ENCODE measurements around the gene ZXDC.

The ZXDC gene

DNA sequence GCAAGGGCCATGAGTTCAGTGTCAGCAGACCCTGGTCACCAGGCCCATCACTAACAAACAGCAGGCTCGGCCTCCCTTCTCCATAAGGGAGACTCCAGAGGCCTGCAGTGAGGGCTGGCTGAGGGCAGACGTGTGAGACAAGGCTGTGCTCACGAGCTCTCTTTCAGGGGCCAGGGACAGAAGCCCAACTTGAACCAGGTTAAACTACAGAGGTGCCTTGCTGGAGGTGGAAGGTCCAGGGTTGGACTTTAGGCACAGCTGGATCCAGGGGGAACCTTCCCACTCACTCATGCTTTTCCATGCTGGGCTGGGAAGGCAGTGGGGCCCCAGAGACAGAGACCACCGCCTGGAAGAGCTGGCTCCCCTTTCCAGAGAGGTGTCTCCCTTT is 62.0 kb downstream of the ZXDC start:
- no peak for DNase-seq

DNA sequence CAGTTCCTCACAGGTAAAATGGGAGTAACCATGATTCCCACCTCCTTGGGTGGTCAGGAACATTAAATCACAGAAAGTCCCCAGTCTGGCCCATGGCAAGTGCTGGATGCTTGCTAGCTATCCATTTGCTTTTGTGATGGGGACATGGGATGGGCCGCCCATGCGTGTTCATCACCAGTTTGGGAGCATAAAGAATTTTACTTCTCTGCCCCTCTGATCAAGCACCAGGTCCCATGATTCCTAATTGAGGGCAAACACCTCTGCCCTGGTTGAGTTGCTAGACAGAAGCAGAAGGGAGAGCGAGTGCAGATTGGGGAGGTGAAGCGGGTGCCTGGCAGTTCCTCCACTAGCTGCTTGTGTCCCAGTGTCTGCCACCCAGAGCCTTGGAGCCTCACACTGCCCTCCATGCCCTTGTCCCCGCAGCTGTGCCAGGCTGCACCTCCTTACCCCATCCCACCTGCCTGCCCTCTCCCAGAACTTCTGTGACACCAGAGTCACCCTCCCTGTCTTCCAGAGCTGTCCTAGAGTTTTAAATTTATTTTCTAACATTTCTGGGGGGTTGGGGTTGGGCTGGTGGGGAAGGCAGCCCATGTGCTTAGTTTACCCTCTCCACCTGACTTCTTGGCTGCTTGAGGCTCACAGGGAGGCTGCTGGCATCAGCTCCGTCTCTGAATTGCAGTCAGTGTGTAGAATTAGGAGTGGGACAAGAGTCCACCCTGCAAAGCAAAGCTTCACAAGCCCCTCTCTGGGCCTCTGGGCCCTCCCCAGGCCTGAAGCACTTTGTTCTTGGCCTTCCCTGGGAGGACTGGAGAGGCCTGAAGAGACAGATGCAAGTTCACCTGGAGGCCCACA is 62.6 kb downstream of the ZXDC start:
- no peak for DNase-seq

DNA sequence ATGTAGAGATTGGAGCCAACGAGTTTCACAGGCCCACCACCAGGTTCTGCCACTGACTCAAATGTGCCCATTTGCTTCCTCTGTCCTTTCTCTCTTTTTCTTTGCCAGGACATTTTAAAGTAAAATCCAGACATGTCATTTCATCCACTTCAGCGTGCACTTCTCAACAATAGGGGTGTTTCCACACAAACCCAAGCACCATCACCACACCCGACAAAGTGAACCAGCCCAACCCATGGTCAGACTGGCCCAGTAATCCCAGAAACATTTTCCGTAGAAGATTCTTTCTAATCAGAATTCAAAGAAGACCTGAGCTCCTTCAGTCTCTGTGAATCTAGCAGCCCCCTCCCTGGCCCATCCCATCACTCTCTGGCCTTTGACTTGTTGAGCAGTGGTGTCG is 67.6 kb downstream of the ZXDC start:
- DNase-seq: no peak

DNA sequence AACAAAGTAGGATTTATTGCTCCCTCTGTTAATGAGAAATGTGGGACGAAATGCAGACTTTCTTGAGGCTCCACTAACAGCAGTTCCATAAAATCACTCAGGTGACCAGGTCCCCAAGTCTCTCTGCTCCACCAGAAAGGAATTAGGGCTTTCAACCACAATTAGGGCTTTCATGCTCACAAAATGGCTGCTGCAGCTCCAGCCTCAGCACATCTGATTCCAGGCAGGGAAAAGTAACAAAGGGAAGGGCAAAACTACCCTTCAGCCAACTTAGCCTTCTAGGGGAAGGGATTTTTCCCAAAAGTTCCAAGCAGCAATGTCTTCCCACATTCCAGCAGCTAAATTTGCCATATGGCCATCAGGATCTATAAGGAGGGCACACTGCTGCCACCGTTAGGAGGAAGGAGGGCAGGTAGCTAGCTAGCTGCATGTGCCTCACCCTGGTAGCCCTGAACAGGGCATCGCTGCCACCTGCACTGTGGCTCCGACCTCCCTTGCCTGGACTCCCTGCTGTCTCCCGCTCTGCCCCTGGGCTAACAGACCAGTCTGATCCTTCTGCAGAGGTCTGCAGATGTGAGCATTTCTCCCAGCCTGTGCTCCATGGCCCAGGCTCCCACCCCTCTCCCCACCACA is 68.2 kb downstream of the ZXDC start:
- DNase-seq: no peak

DNA sequence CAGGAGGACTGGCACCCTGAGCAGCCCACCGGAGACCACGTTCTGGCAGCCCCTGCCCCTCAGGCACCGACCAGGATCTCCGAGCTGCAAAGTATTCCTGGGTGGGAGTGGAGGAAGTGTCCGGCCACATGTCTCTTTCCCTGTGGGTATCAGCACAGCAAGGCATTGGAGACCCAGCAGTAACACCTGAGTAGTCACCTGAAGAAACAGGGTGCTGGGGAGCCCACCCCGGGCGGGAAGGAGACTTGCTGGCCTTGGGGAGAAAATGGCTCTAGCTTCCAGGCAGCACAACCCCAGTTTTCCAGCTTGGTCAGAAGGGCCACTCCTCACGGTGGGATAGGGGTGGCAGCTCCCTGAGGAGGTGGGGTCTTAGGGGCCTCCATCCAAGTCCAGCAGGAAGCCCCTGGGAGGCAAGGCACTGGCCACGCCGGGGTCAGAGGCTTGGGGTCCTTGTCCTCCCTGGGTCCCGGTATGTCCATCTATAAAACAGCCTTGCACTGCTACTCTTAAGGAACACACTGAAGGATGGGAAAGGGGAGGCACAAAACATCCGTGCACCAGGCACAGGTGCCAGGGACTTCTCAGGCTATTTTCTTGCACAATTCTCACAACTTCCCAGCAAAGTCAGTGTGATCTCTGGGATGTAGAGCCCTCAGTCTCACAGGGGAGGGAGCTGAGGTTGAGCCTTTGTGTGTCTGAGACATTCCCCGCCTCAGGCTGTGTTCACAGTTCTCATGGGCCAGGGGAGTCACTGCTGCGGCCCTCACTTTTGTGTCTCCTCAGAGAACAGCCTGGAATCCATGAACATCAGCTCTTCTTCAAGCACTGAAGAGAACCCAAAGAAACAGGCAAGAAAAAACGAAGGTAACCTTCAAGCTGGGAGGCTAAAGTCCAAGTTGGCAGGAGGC is 69.0 kb downstream of the ZXDC start:
- no peak for DNase-seq

DNA sequence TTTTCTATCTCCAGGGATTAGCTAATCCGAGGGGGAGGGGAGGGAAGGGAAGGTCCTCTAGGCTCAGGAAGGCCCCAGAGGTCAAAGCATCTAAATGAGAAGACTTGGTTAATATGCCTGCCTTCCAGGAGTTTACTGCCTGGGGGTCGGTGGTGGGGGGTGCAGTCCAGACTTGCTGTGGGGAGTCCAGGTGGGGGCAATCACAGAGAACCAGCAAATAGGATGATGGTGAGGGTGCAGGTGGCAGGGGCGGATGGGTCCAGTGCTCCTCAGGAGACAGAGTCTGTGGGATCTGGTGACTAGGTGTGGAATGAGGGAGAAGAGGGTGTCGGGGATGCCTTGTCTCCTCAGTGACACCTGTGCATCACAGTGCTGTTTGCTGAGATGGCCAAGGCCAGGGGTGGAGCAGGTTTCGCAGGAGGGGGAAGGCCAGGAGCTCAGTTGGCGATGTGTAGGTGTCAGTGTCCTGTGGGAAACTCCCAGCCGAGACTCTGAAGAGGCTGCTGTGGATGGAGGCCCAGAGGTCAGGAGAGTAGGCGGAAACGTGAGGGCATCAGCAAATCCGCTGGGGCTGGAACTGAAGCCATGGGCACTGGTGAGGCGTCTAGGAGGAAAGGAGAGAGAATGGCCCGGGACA is 72.9 kb downstream of the ZXDC start:
- DNase-seq: no peak

DNA sequence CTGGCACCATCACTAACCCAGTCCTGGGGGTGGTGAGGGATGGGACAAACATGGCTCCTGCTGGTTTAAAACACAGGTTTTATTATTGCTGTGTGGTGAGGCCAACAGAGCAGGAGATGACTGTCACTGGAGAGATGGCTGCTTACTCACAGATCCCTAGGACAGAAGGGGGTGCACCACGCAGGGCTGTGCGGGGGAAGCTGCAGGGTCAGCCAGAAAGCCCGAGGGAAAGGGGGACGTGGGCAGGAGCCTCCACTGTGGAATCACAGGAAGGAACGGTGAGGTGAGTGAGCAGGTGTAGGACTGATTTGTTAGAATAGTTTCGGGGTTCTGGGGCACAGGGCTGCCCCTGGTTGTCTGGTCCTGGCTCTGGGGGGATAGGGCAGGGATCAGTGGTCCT is 73.5 kb downstream of the ZXDC start:
- no peak for DNase-seq

DNA sequence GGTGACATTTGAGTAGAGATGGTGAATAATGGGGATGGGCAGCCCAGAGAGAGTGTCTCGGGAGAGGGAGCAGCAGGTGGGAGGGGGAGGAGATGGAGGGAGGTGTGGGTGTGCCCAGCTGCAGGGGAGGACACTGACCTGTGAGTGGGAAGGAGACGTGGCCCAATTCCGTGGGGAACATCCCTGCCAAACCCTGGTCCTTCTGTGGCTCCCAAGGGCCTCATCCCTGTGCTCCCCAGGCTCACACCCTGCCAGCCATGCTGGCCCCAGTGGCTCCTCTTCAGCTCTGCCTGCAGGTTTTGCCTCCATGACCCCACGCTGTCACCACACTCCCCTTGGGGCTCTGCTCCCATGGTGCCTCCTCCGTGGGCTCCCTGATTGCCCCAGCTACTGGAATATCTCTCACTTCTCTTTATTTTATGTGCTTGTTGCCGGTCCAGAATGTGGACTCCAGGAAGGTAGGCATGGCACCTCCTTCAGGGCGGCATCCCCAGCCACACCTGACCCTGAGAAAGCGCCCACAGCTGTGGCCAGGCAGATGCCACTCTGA is 74.0 kb downstream of the ZXDC start:
- DNase-seq: peak; percentile 15

DNA sequence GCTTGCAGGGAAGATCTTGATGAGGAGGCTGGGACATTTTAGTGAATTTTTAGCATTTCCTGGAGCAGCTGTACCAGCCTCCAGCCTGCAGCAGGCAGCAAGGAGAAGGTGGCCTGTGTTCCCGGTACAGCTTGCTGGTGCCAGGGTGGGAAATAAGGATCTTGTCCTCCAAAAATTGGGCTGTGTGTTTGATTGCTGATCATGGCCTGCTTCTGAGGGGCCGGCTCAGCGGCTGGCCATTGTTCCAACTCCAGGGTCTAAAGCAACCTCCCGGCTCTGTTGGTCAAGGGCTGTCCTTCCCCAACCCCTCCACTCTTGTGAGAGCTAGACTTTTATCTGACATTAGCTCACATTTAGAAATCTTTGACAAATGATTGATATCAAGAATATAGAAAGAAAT is 75.9 kb downstream of the ZXDC start:
- DNase-seq: no peak

DNA sequence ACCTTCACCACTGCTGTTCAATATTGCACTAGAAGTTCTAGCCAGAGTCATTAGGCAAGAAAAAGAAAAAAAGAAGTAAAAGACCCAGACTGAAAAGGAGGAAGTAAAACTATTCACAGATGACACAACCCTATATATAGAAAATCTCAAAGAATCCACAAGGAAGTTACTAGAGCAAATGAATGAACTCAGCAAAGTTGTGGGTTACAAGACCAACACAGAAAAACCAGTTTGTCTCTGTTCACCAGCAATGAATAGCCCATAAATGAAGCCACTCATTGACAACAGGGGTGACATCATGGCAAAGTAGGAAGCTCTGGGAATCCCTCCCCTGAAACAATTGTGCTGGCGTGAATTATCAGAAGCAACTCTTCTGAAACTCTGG is 76.3 kb downstream of the ZXDC start:
- DNase-seq: no peak

DNA sequence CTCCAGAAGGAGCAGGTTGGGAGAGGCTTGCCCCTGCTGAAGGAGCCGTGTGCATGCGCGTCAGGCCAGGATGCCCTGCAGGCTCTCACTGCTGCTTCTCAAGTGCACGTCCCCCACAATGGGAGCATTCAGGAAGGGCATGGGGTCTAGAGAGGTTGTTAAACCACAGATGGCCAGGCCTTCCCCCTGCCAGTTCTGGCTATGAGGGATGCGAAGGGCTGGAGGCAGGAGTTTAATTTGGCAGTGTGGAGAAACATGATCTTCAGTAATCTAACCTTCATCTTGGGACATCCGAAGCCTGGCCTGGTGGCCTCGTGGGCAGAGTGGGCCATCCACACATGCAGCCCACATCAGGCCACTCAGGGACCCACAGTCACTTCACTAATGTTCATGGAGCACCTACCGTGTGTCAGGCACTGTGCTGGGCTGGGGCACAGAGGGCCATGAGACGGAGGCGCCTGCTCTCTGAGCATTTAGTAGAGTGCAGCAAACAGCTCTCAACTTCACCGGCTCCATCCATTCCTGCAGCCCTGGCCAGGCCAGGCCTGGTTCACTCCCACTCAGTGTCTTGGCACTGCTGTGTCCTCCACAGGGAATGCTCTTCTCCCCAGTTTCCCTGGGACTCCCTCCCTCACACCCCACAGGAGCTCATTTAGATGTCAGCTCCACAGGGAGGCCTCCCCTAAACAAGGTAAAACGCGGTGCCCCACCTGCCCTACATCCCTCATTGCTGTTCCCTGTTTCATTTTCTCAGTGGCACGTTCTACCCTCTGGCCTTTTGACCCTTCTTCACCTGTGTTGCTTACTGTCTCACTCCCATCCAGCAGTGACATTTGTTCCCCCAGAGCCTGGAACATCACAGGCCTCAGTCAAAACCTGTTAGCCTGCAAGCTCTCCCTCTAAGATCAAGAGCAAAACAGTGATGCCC is 77.0 kb downstream of the ZXDC start:
- no peak for DNase-seq

DNA sequence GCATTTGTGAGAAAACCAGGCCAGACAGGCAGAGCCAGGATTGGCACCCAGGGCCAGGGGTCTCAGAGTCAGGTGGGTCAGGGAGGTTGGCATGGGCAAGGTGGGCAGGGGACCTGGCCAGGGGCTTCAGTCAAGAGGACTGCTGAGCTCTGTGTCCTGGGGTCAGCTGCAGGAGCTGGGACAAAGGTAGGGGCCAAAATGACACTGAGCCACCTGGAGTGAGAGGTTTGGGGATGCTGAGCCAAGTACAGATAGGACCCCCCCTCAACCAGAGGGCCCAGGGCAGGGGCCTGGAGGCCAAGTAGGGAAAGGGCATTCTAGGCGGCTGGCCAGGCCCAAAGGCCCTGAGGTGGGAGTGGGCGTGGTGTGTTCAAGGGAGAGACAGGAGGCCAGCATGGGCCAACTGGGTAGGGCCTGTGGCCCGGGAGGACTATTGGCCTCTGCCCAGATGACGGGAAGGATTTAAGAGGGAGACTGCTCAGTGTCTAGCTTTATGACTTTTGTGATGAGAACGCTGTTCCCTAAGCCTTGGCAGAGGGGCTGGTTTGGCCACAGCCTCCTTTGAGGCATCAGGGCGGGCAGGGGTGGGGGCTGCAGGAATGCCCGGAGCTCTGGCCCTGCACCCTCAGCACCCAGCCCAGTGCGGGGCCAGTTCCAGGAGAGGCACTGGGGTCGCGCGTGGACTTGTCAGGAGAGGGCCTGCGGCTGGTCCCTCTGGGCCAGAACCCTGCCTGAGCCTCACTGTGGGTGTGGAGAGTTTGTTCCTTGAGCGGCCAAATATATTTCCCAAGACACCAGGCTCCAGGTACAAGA is 77.9 kb downstream of the ZXDC start:
- no peak for DNase-seq

DNA sequence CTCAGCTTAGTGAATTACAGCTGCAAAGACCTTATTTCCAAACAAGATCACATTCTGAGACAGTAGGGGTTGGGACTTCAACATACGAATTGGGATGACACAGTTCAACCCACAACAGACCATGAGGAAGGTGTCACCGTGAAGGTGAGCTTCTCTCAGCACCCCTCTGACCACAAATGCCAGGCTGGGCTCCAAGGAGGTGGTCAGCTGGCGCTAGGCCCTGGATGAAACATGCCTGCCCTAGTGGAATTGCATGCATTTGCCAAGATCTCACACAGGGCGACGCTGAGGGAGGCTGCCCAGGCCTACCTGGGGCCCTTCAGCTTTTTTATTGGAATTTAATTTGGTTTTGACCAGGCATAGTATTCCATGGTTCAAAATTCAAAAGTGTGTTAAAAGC is 79.2 kb downstream of the ZXDC start:
- no peak for DNase-seq

DNA sequence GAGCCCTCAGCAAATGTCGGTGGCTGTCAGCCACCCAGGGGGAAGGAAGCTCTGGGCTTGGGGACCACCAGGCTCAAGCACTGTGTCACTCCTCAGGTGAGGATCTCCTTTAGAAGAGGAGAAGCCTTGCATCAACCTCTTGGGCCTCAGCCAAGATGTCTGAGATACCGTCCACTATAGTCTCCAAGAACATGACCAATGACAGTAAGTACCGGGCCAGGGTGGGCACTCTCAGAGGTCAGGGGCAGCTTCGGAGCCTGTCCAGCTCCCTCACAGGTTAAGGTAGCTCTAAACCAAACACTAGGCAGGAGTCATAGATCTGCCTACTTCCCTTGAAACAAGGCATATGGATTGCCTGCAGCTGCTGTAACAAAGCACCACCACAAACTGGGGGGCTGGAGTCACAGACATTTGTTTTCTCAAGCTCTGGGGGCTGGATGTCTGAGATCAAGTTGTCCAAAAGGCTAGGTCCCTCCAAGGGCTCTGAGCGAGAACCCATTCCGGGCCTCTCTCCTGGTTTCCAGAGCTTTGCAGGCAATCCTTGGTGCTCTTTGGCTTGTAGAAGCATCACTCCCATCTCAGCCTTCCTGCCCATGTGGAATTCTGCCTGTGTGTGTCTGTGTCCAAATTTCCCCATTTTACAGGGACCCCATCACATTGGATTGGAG is 79.7 kb downstream of the ZXDC start:
- no peak for DNase-seq

DNA sequence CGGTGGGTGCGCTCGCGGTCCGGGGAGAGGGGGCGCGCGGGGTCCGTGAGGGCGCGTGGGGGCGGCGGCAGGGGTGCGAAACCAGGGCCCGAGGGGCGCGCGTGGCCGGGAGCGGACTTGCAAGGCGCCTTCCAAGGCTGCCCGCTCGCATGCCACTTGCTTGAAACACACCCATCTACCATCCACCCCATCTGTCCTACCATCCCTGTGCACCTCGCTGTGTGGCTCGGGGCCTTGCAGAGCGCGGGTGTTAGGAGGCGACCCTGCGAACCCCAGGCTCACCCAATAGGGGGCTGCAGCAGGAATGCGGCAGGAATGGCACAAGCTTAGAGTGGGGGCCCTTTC is 80.7 kb downstream of the ZXDC start:
- no peak for DNase-seq

DNA sequence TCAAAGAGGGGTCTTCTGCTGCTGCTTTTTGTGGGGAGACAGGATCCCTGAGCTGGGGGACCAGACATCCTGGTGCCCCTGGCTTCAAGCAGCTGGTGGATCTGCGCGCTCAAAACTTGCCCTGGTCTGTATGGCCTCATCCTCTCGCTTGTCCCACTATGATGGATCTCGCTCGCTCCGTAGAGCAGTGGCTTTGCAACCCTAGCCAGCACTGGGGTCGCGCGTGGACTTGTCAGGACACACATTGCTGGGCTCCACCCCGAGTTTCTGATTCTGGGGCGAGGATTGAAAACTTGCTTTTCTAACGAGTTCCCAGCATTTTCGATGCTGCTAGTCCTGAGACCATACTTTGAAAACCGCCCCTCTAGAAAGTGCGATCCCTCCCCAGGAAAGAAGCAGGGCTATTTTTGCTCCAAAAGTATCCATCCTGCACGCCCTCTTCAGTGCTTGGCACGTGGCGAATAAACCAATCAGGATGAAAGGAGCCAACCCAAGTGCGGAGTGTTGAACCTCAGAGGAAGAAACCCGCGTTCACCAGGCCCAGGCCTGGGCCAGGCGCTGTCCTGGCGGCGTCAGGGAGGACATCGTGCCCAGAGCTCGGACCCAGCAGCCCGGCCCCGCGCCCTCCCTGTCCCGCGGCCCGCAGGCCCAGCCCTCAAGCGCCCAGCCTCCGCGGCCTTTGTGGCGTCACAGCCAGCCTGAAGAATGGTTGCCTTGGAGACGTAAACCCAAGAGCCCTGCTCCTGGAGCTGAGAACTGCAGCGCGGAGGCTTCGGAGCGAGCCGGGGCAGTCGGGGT is 81.3 kb downstream of the ZXDC start, which contains the start of gene CFAP100:
TSS of gene CFAP100 (plus strand) at position 731 of the 798 bp plus-strand sequence. CDS start 1,092 bp downstream, outside the sequence.
- DNase-seq: no peak

DNA sequence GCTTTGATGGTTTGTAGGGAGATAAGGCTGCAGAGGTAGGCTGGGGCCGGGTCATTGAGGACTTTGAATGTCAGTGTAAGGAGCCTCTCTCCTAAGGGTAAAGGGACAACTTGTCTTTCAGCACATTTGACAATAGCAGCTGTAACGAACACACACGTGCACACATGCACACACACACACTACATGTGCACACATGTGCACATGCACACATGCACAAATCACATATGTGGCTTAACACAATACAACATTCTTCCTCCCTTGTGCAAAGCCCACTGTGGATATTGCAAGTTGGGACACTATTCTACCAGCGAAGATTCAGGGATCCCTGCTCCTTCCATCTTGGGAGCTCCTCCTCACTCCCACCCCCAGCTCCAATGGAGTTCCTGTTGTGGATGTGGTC is 82.1 kb downstream of the ZXDC start:
- DNase-seq: no peak

DNA sequence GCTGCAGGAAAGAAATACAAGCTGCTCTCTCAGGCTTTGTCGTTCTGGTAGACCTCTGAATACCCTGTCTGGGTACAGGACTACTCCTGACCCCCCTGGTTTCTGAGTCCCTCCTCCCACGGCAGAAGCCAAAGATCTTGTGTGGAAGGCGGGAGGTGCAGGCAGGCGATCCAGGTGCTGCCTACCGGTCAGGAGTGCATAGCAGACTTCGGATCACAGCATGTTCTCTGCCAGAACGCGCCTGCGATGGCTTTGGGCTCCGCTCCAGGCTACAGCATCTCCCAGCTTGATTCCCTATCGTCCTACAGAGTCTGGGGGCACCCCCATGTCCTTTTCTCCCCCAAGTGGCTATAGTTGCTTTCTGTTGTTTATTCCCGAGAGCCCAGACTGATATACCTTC is 83.4 kb downstream of the ZXDC start:
- peak; percentile 10 for DNase-seq

DNA sequence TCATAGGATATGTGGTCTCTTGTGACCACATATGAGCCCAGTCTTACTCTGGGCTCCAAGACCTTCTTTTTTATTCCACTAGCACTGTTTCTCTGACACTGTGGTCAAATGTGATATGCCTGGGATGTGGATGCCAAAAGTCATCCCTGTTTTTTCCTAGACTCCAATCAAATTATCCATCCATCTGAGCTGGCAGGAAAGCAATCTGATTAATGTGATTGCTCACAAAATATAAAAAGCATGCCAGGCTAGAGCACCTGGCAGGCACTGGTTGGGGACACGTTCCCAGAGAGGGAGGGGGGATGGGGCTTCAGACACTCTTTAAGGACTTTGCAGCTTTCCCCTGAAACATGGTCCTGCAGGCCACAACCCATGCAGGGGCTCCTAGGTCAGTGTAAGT is 84.1 kb downstream of the ZXDC start:
- DNase-seq: peak; percentile 20
